ENCODE results near the gene PIGO. TPM values are rescaled to one million over a fixed set of nuclear protein-coding genes. Genes with fewer than 3 reads are reported as not detected.

The PIGO gene
- total RNA-seq, 1 experiment from 2014 or later = 18.9 TPM

Other genes with a start within 250 kb of the PIGO start
- gene PHF24, start 138.3 kb downstream of the PIGO start, total RNA-seq (2014; rRNA removed; shearing (Covaris generic)) = 0.11 TPM in 1 of 2 replicates, not detected in the other
- 6.6 and 12.6 TPM in 2 replicates for gene DNAJB5, start 106.8 kb downstream of the PIGO start, total RNA-seq (2014; rRNA removed; shearing (Covaris generic))
- 569 and 580 TPM in 2 replicates for gene VCP, start 24.0 kb downstream of the PIGO start, total RNA-seq (2014; rRNA removed; shearing (Covaris generic))
- gene FANCG, start 16.6 kb downstream of the PIGO start, total RNA-seq (2014; rRNA removed; shearing (Covaris generic)) = 43.0 and 48.1 TPM in 2 replicates
- gene STOML2, start 6.5 kb upstream of the PIGO start, total RNA-seq (2014; rRNA removed; shearing (Covaris generic)) = 222 and 248 TPM in 2 replicates
- gene ATOSB, start 19.3 kb upstream of the PIGO start, total RNA-seq (2014; rRNA removed; shearing (Covaris generic)) = 1.9 and 4.7 TPM in 2 replicates
- gene UNC13B, start 65.4 kb upstream of the PIGO start, total RNA-seq (2014; rRNA removed; shearing (Covaris generic)) = 13.2 and 17.2 TPM in 2 replicates

All from Daoy (cell line).